HCT116 (cell line): ENCODE data around the gene PLD4.

Experiments used
- POLR2A ChIP-seq: IDR thresholded peaks from 2 replicates; pipeline ENCODE4 v1.7.0; 2011; ENCODE audit warnings: borderline replicate concordance; ENCODE audit not compliant: insufficient read depth, insufficient read length; ENCODE audit errors: extremely low read depth
- TF ChIP-seq, protein P1 (sequence below), 3 experiments: fragments of 200-600 bp in 1 of 3; sonication (generic) in 1 of 3; IDR thresholded peaks in 2 of 3; conservative IDR thresholded peaks in 1 of 3; 2 replicates each; pipeline ENCODE4 v1.5.1; 2012 to 2017; ENCODE audit warnings: low read depth in 2 of 3, low read length in 2 of 3, antibody characterized with exemption in 1 of 3, borderline replicate concordance in 1 of 3, control low read depth in 1 of 3, mild to moderate bottlenecking in 1 of 3, mixed read lengths in 1 of 3, mixed run types in 1 of 3, moderate library complexity in 1 of 3; ENCODE audit not compliant: insufficient read depth in 1 of 3

GRCh38 chr14:104879201-104879982, 45.3 kb upstream of the PLD4 start:
- TF ChIP-seq, protein P1, sequence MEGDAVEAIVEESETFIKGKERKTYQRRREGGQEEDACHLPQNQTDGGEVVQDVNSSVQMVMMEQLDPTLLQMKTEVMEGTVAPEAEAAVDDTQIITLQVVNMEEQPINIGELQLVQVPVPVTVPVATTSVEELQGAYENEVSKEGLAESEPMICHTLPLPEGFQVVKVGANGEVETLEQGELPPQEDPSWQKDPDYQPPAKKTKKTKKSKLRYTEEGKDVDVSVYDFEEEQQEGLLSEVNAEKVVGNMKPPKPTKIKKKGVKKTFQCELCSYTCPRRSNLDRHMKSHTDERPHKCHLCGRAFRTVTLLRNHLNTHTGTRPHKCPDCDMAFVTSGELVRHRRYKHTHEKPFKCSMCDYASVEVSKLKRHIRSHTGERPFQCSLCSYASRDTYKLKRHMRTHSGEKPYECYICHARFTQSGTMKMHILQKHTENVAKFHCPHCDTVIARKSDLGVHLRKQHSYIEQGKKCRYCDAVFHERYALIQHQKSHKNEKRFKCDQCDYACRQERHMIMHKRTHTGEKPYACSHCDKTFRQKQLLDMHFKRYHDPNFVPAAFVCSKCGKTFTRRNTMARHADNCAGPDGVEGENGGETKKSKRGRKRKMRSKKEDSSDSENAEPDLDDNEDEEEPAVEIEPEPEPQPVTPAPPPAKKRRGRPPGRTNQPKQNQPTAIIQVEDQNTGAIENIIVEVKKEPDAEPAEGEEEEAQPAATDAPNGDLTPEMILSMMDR (IDR thresholded peaks at IDR 0.05 in 2 of 3, conservative IDR thresholded peaks at IDR 0.05 in 1 of 3; ENCODE audit: borderline replicate concordance in 1 of 3, insufficient read depth in 1 of 3, low read depth in 2 of 3, low read length in 2 of 3): no peak
- no peak for TF ChIP-seq POLR2A
